ENCODE results near the gene NOVA2.

DNA sequence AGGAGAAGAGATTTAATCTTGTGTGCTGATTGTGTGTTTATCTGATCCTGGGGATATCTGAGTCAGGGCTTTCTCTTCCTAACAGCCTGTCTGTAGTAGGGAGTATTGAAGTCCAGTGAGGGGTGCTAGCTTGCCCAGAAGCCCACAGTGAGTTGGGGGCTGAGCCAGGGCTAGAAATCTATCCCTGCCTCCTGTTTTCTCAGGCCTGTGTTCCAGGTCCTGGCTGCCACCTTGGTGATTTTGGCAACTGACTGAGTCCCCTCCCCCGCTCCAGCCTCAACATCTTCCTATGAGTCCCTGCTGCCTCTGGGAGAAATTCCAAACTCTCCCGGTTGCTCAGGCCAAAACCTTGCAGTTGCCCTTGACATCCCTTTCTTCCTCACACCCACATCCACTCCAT is 7.7 kb upstream of the NOVA2 start:
- TF ChIP-seq, protein P1, sequence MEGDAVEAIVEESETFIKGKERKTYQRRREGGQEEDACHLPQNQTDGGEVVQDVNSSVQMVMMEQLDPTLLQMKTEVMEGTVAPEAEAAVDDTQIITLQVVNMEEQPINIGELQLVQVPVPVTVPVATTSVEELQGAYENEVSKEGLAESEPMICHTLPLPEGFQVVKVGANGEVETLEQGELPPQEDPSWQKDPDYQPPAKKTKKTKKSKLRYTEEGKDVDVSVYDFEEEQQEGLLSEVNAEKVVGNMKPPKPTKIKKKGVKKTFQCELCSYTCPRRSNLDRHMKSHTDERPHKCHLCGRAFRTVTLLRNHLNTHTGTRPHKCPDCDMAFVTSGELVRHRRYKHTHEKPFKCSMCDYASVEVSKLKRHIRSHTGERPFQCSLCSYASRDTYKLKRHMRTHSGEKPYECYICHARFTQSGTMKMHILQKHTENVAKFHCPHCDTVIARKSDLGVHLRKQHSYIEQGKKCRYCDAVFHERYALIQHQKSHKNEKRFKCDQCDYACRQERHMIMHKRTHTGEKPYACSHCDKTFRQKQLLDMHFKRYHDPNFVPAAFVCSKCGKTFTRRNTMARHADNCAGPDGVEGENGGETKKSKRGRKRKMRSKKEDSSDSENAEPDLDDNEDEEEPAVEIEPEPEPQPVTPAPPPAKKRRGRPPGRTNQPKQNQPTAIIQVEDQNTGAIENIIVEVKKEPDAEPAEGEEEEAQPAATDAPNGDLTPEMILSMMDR (conservative IDR thresholded peaks at IDR 0.05): no peak
- TF ChIP-seq EZH2 (IDR thresholded peaks at IDR 0.05; ENCODE audit: low read depth): no peak
